Smooth muscle cell (in vitro differentiated cells): ENCODE data around the gene ZBTB26. TPM values are rescaled to one million over a fixed set of nuclear protein-coding genes. Genes with fewer than 3 reads are reported as not detected.

Experiments used
- DNase-seq: peaks from one replicate; lab custom pipeline; 2025; ENCODE audit not compliant: unreplicated experiment; lab: John Stamatoyannopoulos, UW
- H2AFZ ChIP-seq: fragments of 200-600 bp; sonication (generic); 2 replicates; pipeline ENCODE4 v1.6.0; 2016; ENCODE audit warnings: antibody characterized with exemption, low read depth, mild to moderate bottlenecking
- H3F3A ChIP-seq: fragments of 200-600 bp; sonication (generic); 2 replicates; pipeline ENCODE4 v1.6.0; 2017; ENCODE audit warnings: antibody characterized with exemption, low read depth
- H3K27ac ChIP-seq: fragments of 200-600 bp; sonication (generic); 2 replicates; pipeline ENCODE4 v1.5.1; 2016; ENCODE audit warnings: low read depth, mild to moderate bottlenecking
- H3K27me3 ChIP-seq: fragments of 200-600 bp; sonication (generic); 2 replicates; pipeline ENCODE4 v1.6.1; 2016; ENCODE audit warnings: low read depth, mild to moderate bottlenecking
- H3K36me3 ChIP-seq: fragments of 200-600 bp; sonication (generic); 2 replicates; pipeline ENCODE4 v1.5.1; 2016; ENCODE audit warnings: low read depth
- H3K4me1 ChIP-seq: fragments of 200-600 bp; sonication (generic); 2 replicates; pipeline ENCODE4 v1.5.1; 2016; ENCODE audit warnings: low read depth
- H3K4me2 ChIP-seq: fragments of 200-600 bp; sonication (generic); 2 replicates; pipeline ENCODE4 v1.6.0; 2016; ENCODE audit warnings: mild to moderate bottlenecking
- H3K4me3 ChIP-seq: fragments of 200-600 bp; sonication (generic); 2 replicates; pipeline ENCODE4 v1.5.1; 2016; ENCODE audit warnings: mild to moderate bottlenecking
- H3K79me2 ChIP-seq: fragments of 200-600 bp; sonication (generic); 2 replicates; pipeline ENCODE4 v1.6.0; 2016; ENCODE audit warnings: low read depth, mild to moderate bottlenecking
- H3K9ac ChIP-seq: fragments of 200-600 bp; sonication (generic); 2 replicates; pipeline ENCODE4 v1.6.0; 2016; ENCODE audit warnings: low read depth
- H3K9me3 ChIP-seq: fragments of 200-600 bp; sonication (generic); replicated peaks from 2 replicates; pipeline ENCODE4 v1.5.1; 2016; ENCODE audit warnings: low read depth
- H4K20me1 ChIP-seq: fragments of 200-600 bp; sonication (generic); 2 replicates; pipeline ENCODE4 v1.6.0; 2016; ENCODE audit warnings: low read depth
- CTCF ChIP-seq: fragments of 200-600 bp; sonication (generic); IDR thresholded peaks from 2 replicates; pipeline ENCODE4 v1.5.1; 2017; ENCODE audit warnings: borderline replicate concordance, mild to moderate bottlenecking, antibody characterized with exemption; ENCODE audit not compliant: insufficient read depth, poor library complexity, severe bottlenecking
- WGBS: methylation state at CpG from one replicate; pipeline ENCODE4 v1.1.7; 2016; ENCODE audit warnings: low lambda C conversion rate; 5-methylcytosine and 5-hydroxymethylcytosine counted together
- polyA plus RNA-seq: library from polyadenylated mRNA; unstranded; fragments of >200 nt; fragmentation: Nextera tagmentation; extraction: Ambion mirVana; gene quantifications from 2 replicates; pipeline ENCODE4 v1.2.1, GENCODE V29; 2016
- total RNA-seq: library from RNA; depleted of rRNA; stranded (reverse); fragments of >200 nt; gene quantifications from 2 replicates; pipeline ENCODE4 v1.2.3, GENCODE V29; 2014

Gene ZBTB26
- total and polyA plus RNA-seq, 2 experiments from 2014 or later: 0.74 to 4.0 TPM

- Histone ChIP-seq H3K36me3 (no peaks in the 10 kb centered on the region), H3F3A (peaks cover 3% of the 10 kb centered on the region), H3K9me3 (no peaks in the 10 kb centered on the region), H3K4me2 (no peak overlapping the region), H3K79me2 (peaks cover 93% of the 10 kb centered on the region), H4K20me1 (peaks cover 89% of the 10 kb centered on the region), H2AFZ (no peak overlapping the region), H3K27me3 (no peaks in the 10 kb centered on the region), H3K9ac (no peak overlapping the region), H3K4me3 (no peak overlapping the region), H3K27ac (no peak overlapping the region), H3K4me1 (peaks cover 14% of the 10 kb centered on the region)
- no peak for DNase-seq
- 76% methylated on average over 4 of the region's 4 CpGs for WGBS
- no peak for TF ChIP-seq CTCF
Measured at GRCh38 chr9:122944960-122945888, 13.9 kb upstream of the ZBTB26 start.

- no peaks in the 10 kb centered on the region for H3K9me3 ChIP-seq
- H3K27me3 ChIP-seq: no peaks in the 10 kb centered on the region
- peak overlapping the region; percentile 90 for H2AFZ ChIP-seq
- DNase-seq: no peak
- H3K4me1 ChIP-seq: peaks cover 9% of the 10 kb centered on the region
- TF ChIP-seq CTCF: no peak
- H3K4me3 ChIP-seq: peak overlapping the region; percentile 94
- H3K9ac ChIP-seq: peak overlapping the region; percentile 96
- peaks cover 54% of the 10 kb centered on the region for H4K20me1 ChIP-seq
- peak overlapping the region; percentile 93 for H3K27ac ChIP-seq
- H3K79me2 ChIP-seq: peaks cover 78% of the 10 kb centered on the region
- WGBS: 13% methylated on average over 17 of the region's 17 CpGs
- H3K36me3 ChIP-seq: no peaks in the 10 kb centered on the region
- H3K4me2 ChIP-seq: peak overlapping the region; percentile 97
- peaks cover 13% of the 10 kb centered on the region for H3F3A ChIP-seq
Measured at GRCh38 chr9:122941582-122942234, 10.4 kb upstream of the ZBTB26 start.

GRCh38 chr9:122940749-122941581 is 9.7 kb upstream of the ZBTB26 start, which contains the start of gene RABGAP1:
RABGAP1 (plus strand) TSS chr9:122941020; CDS start chr9:122957060, 16,040 bp downstream.
- peaks cover 77% of the 10 kb centered on the region for H3K79me2 ChIP-seq
- TF ChIP-seq CTCF: no peak
- H3K4me1 ChIP-seq: peaks cover 9% of the 10 kb centered on the region
- peaks cover 47% of the 10 kb centered on the region for H4K20me1 ChIP-seq
- peak within 1 kb of the TSS; percentile 90 for H2AFZ ChIP-seq
- no peaks in the 10 kb centered on the region for H3K36me3 ChIP-seq
- H3K9me3 ChIP-seq: no peaks in the 10 kb centered on the region
- peak within 1 kb of the TSS; percentile 96 for H3K9ac ChIP-seq
- peak within 1 kb of the TSS; percentile 94 for H3K4me3 ChIP-seq
- no peaks in the 10 kb centered on the region for H3K27me3 ChIP-seq
- peaks cover 13% of the 10 kb centered on the region for H3F3A ChIP-seq
- peak within 1 kb of the TSS; percentile 97 for H3K4me2 ChIP-seq
- peak within 1 kb of the TSS; percentile 93 for H3K27ac ChIP-seq
- WGBS: under 1% methylated on average over 49 of the region's 54 CpGs
- DNase-seq: peak; percentile 89
